ENCODE results near the gene FCRL2. TPM values are rescaled to one million over a fixed set of nuclear protein-coding genes. Genes with fewer than 3 reads are reported as not detected.

Gene FCRL2
- total RNA-seq, 1 experiment from 2014 or later: 0.14 TPM

DNA sequence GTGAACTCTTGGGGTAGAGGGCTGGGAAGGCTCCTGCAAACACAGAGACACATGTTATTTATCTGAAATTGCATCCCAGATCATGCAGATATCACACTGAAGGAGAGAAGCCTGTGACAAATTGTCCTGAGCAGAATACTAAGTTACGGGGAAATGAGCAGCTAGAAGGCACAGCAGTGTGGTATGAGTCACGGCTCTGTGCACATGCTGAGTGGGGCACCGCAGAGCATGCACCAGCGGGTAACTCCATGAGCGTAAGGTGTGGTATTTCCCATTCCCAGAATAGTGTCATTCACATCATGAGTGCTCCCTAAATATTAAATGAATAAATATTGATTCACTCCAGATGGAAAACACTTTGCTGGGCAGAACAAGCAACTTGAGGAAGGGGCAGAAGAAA is 21.3 kb upstream of the FCRL2 start:
- H3K9me3 Mint-ChIP-seq (ENCODE audit: low read depth, unreplicated experiment): peaks cover 2% of the 10 kb centered on the region
- TF ChIP-seq, protein P1, sequence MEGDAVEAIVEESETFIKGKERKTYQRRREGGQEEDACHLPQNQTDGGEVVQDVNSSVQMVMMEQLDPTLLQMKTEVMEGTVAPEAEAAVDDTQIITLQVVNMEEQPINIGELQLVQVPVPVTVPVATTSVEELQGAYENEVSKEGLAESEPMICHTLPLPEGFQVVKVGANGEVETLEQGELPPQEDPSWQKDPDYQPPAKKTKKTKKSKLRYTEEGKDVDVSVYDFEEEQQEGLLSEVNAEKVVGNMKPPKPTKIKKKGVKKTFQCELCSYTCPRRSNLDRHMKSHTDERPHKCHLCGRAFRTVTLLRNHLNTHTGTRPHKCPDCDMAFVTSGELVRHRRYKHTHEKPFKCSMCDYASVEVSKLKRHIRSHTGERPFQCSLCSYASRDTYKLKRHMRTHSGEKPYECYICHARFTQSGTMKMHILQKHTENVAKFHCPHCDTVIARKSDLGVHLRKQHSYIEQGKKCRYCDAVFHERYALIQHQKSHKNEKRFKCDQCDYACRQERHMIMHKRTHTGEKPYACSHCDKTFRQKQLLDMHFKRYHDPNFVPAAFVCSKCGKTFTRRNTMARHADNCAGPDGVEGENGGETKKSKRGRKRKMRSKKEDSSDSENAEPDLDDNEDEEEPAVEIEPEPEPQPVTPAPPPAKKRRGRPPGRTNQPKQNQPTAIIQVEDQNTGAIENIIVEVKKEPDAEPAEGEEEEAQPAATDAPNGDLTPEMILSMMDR (IDR thresholded peaks at IDR 0.05; ENCODE audit: unreplicated experiment): no peak
- H3K36me3 Mint-ChIP-seq (ENCODE audit: insufficient read depth, unreplicated experiment): no peaks in the 10 kb centered on the region
- no peaks in the 10 kb centered on the region for H3K27me3 Mint-ChIP-seq (ENCODE audit: unreplicated experiment)
- DNase-seq: no peak
- intact Hi-C loops (cut with micrococcal nuclease; ENCODE audit: unreplicated experiment): no loop called here
- no peak overlapping the region for H3K4me3 Mint-ChIP-seq (ENCODE audit: low read depth, unreplicated experiment)
- no TSS peak for BruUV-seq (replicated peaks)
- CTCF ChIA-PET: no interaction called here
- no peak overlapping the region for H3K27ac Mint-ChIP-seq (ENCODE audit: unreplicated experiment)
- H3K4me1 Mint-ChIP-seq (ENCODE audit: low read depth, unreplicated experiment): peaks cover 9% of the 10 kb centered on the region

DNA sequence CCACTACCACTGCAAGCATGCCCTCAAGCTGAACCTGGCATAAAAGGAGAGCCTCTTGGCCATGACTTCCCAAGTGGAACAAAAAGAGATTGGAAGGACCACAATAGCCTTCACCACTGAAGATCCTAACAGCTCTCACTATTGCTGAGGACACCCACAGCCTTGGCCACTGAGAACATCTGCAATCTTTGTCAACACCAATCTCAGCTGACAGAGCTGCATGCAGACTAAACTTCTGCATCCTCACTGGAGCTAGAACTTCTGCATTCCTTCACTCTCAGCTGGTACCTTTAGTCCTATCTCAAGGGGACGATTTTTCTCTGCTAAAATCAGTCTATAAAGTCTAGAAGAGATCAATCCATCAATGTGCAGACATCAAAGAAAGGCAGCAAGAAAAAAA is 8.3 kb upstream of the FCRL2 start:
- CTCF ChIA-PET: interaction anchor here (0.8 to 1.1 kb wide), 2 partner anchors 8 to 12 kb away, joined by 3 to 4 read pairs; partner anchors contain the start of gene FCRL2
- Mint-ChIP-seq H3K9me3 (ENCODE audit: low read depth, unreplicated experiment) (peaks cover 6% of the 10 kb centered on the region), H3K36me3 (ENCODE audit: insufficient read depth, unreplicated experiment) (no peaks in the 10 kb centered on the region), H3K4me3 (ENCODE audit: low read depth, unreplicated experiment) (no peak overlapping the region), H3K27ac (ENCODE audit: unreplicated experiment) (no peak overlapping the region), H3K4me1 (ENCODE audit: low read depth, unreplicated experiment) (peaks cover 26% of the 10 kb centered on the region), H3K27me3 (ENCODE audit: unreplicated experiment) (no peaks in the 10 kb centered on the region)
- TF ChIP-seq, protein P1 (IDR thresholded peaks at IDR 0.05; ENCODE audit: unreplicated experiment): no peak
- intact Hi-C loops (cut with micrococcal nuclease; ENCODE audit: unreplicated experiment): no loop called here
- no TSS peak for BruUV-seq (replicated peaks)
- no peak for DNase-seq

DNA sequence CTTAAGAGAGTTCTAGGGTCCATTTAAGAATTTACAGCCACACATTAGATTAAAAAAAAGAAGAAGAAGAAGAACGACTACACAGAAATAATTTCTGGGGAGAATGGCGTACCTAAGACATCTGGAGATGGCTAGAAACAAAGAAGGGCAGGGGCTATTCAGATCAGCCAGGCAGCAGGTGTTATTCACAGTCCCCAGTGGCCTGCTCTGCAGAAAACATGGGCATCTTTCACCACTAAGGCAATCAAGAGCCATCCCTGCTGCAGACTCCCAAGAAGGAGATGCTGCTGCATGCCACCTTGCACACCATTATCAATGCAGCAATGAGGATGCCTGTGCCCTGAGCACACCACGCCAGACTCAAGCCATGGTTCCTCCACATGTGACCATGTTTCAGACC is 7.9 kb upstream of the FCRL2 start:
- peaks cover 6% of the 10 kb centered on the region for H3K9me3 Mint-ChIP-seq (ENCODE audit: low read depth, unreplicated experiment)
- H3K36me3 Mint-ChIP-seq (ENCODE audit: insufficient read depth, unreplicated experiment): no peaks in the 10 kb centered on the region
- TF ChIP-seq, protein P1 (IDR thresholded peaks at IDR 0.05; ENCODE audit: unreplicated experiment): no peak
- no peak for DNase-seq
- H3K4me3 Mint-ChIP-seq (ENCODE audit: low read depth, unreplicated experiment): no peak overlapping the region
- BruUV-seq (replicated peaks): no TSS peak
- CTCF ChIA-PET: interaction anchor here (0.8 kb wide), 1 partner anchor 11 kb away, joined by 3 read pairs; no protein-coding TSS in a partner anchor
- no peaks in the 10 kb centered on the region for H3K27me3 Mint-ChIP-seq (ENCODE audit: unreplicated experiment)
- H3K4me1 Mint-ChIP-seq (ENCODE audit: low read depth, unreplicated experiment): peaks cover 31% of the 10 kb centered on the region
- intact Hi-C loops (cut with micrococcal nuclease; ENCODE audit: unreplicated experiment): no loop called here
- H3K27ac Mint-ChIP-seq (ENCODE audit: unreplicated experiment): no peak overlapping the region

DNA sequence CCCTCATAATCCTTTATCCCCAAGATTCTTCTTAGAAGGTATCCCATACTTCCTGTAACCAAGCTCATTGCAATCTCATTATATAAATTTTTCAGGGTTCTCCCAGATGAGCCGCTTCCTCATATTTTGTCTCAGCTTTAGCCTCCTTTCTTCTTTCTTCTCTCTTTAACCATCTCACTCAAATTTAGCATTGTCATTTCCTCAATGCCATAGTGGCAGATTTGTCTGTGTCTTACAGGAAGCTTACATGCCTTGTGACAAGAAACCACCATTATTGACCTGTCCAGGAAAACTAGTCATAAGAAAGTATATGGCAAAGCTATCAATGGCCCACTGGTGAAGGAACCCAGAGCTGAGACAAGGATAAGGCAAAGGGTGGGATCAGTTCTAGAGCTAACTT is 6.0 kb upstream of the FCRL2 start:
- no peaks in the 10 kb centered on the region for H3K27me3 Mint-ChIP-seq (ENCODE audit: unreplicated experiment)
- H3K27ac Mint-ChIP-seq (ENCODE audit: unreplicated experiment): no peak overlapping the region
- H3K4me1 Mint-ChIP-seq (ENCODE audit: low read depth, unreplicated experiment): peaks cover 37% of the 10 kb centered on the region
- intact Hi-C loops (cut with micrococcal nuclease; ENCODE audit: unreplicated experiment): no loop called here
- peaks cover 6% of the 10 kb centered on the region for H3K9me3 Mint-ChIP-seq (ENCODE audit: low read depth, unreplicated experiment)
- no peaks in the 10 kb centered on the region for H3K36me3 Mint-ChIP-seq (ENCODE audit: insufficient read depth, unreplicated experiment)
- H3K4me3 Mint-ChIP-seq (ENCODE audit: low read depth, unreplicated experiment): no peak overlapping the region
- CTCF ChIA-PET: no interaction called here
- DNase-seq: no peak
- no TSS peak for BruUV-seq (replicated peaks)
- TF ChIP-seq, protein P1 (IDR thresholded peaks at IDR 0.05; ENCODE audit: unreplicated experiment): no peak
